Activated CD8-positive, alpha-beta T cell treated with anti-CD3 and anti-CD28 coated beads for 36 hours (primary cell): ENCODE results near the gene TIRAP. TPM values are rescaled to one million over a fixed set of nuclear protein-coding genes. Genes with fewer than 3 reads are reported as not detected.

ENCODE experiments used
- ATAC-seq: fragments of 200-7000 bp; cut with Tn5 transposase; one replicate; pipeline ENCODE4 v1.10.0; 2021; ENCODE audit warnings: mild to moderate bottlenecking, moderate library complexity
- CTCF ChIA-PET: fragments of 350-600 bp; sonication (Branson Sonifier 250); formaldehyde crosslinking; loops from one replicate; lab custom pipeline; 2021; ENCODE audit warnings: antibody characterized with exemption; lab: Charles Lee
- POLR2A ChIA-PET: fragments of 350-600 bp; sonication (Branson Sonifier 250); formaldehyde crosslinking; loops from one replicate; lab custom pipeline; 2021; ENCODE audit warnings: antibody characterized with exemption; lab: Charles Lee
- DNase-seq: peaks from one replicate; pipeline ENCODE4 v3.0.0-alpha.2; 2020
- H3K27ac Mint-ChIP-seq: one replicate; pipeline ENCODE4 v1.8.0; 2021; ENCODE audit warnings: mild to moderate bottlenecking, mixed read lengths
- H3K27me3 Mint-ChIP-seq: one replicate; pipeline ENCODE4 v1.8.0; 2021; ENCODE audit warnings: mixed read lengths
- H3K36me3 Mint-ChIP-seq: one replicate; pipeline ENCODE4 v1.8.0; 2021; ENCODE audit warnings: low read depth, mixed read lengths
- H3K4me1 Mint-ChIP-seq: one replicate; pipeline ENCODE4 v1.8.0; 2021; ENCODE audit warnings: low read depth, mixed read lengths
- H3K4me3 Mint-ChIP-seq: one replicate; pipeline ENCODE4 v1.8.0; 2021; ENCODE audit warnings: mild to moderate bottlenecking, moderate library complexity, mixed read lengths
- H3K9me3 Mint-ChIP-seq: one replicate; pipeline ENCODE4 v1.8.0; 2021; ENCODE audit warnings: mixed read lengths
- CTCF ChIP-seq: fragments of 200-600 bp; IDR thresholded peaks from one replicate; pipeline ENCODE4 v1.8.0; 2022; ENCODE audit warnings: antibody characterized with exemption, mild to moderate bottlenecking
- intact Hi-C: fragments of 100-400 bp; cut with micrococcal nuclease; formaldehyde crosslinking; loops from one replicate; pipeline ENCODE4 v1.10.0; 2022
- total RNA-seq, 2 experiments: library from RNA; stranded (reverse); gene quantifications; one replicate each; pipeline ENCODE4 v1.2.3, GENCODE V29; 2021

TIRAP gene
- total RNA-seq, 2 experiments from 2014 or later: 4.6 to 4.9 TPM

GRCh38 chr11:126310200-126310991 lies 27.5 kb downstream of the TIRAP start:
- DNase-seq: peak; percentile 75
- Mint-ChIP-seq H3K4me1 (peaks cover 17% of the 10 kb centered on the region), H3K27me3 (no peaks in the 10 kb centered on the region), H3K9me3 (no peaks in the 10 kb centered on the region), H3K36me3 (peaks cover 34% of the 10 kb centered on the region), H3K4me3 (no peak overlapping the region), H3K27ac (no peak overlapping the region)
- intact Hi-C loops: loop anchor here (10.0 kb wide), 1 partner anchor 104 kb away; no protein-coding TSS in a partner anchor
- peak; percentile 71 for ATAC-seq
- CTCF ChIA-PET: interaction anchor here (0.8 to 5.9 kb wide), 17 partner anchors 10 to 179 kb away, joined by 3 to 65 read pairs (median 5); partner anchors contain the start of genes SRPRA and ST3GAL4
- POLR2A ChIA-PET: interaction anchor here (1.0 to 1.7 kb wide), 3 partner anchors 8 to 170 kb away, joined by 3 to 8 read pairs (median 7); no protein-coding TSS in a partner anchor
- peak; percentile 76 for TF ChIP-seq CTCF

- intact Hi-C loops: loop anchor here (10.0 kb wide), 1 partner anchor 104 kb away; no protein-coding TSS in a partner anchor
- ChIA-PET POLR2A (interaction anchor here (1.5 to 1.7 kb wide), 2 partner anchors 43 to 170 kb away, joined by 7 to 8 read pairs; no protein-coding TSS in a partner anchor), CTCF (interaction anchor here (0.8 to 5.9 kb wide), 13 partner anchors 9 to 173 kb away, joined by 3 to 65 read pairs (median 6); partner anchors contain the start of genes SRPRA and ST3GAL4)
- peaks cover 12% of the 10 kb centered on the region for H3K4me1 Mint-ChIP-seq
- no peak for ATAC-seq
- H3K9me3 Mint-ChIP-seq: peaks cover under 1% of the 10 kb centered on the region
- no peak overlapping the region for H3K4me3 Mint-ChIP-seq
- no peak overlapping the region for H3K27ac Mint-ChIP-seq
- no peaks in the 10 kb centered on the region for H3K27me3 Mint-ChIP-seq
- DNase-seq: no peak
- peaks cover 35% of the 10 kb centered on the region for H3K36me3 Mint-ChIP-seq
- no peak for TF ChIP-seq CTCF
Observed at GRCh38 chr11:126310992-126311310, 28.1 kb downstream of the TIRAP start.

- TF ChIP-seq CTCF: no peak
- no peak overlapping the region for H3K4me3 Mint-ChIP-seq
- H3K27me3 Mint-ChIP-seq: no peaks in the 10 kb centered on the region
- intact Hi-C loops: loop anchor here (10.0 kb wide), 1 partner anchor 103 kb away; no protein-coding TSS in a partner anchor
- ChIA-PET CTCF (interaction anchor here (0.8 to 5.9 kb wide), 11 partner anchors 8 to 172 kb away, joined by 3 to 65 read pairs (median 9); partner anchors contain the start of genes SRPRA and ST3GAL4), POLR2A (interaction anchor here (1.5 to 1.7 kb wide), 2 partner anchors 42 to 169 kb away, joined by 7 to 8 read pairs; no protein-coding TSS in a partner anchor)
- ATAC-seq: no peak
- H3K4me1 Mint-ChIP-seq: peaks cover 16% of the 10 kb centered on the region
- peaks cover 35% of the 10 kb centered on the region for H3K36me3 Mint-ChIP-seq
- H3K27ac Mint-ChIP-seq: no peak overlapping the region
- H3K9me3 Mint-ChIP-seq: peaks cover 5% of the 10 kb centered on the region
- no peak for DNase-seq
Observed at GRCh38 chr11:126311401-126312291, 28.8 kb downstream of the TIRAP start.

- ATAC-seq (no peak), DNase-seq (no peak)
- peaks cover 21% of the 10 kb centered on the region for H3K4me1 Mint-ChIP-seq
- peaks cover 5% of the 10 kb centered on the region for H3K9me3 Mint-ChIP-seq
- CTCF ChIA-PET: interaction anchor here (5.9 kb wide), 1 partner anchor 167 kb away, joined by 65 read pairs; no protein-coding TSS in a partner anchor
- H3K27ac Mint-ChIP-seq: no peak overlapping the region
- intact Hi-C loops: loop anchor here (10.0 kb wide), 1 partner anchor 102 kb away; no protein-coding TSS in a partner anchor
- no peaks in the 10 kb centered on the region for H3K27me3 Mint-ChIP-seq
- no peak overlapping the region for H3K4me3 Mint-ChIP-seq
- H3K36me3 Mint-ChIP-seq: peaks cover 35% of the 10 kb centered on the region
- TF ChIP-seq CTCF: no peak
- POLR2A ChIA-PET: no interaction called here
Observed at GRCh38 chr11:126312961-126313360, 30.1 kb downstream of the TIRAP start.
